HTR-8/SVneo (cell line): ENCODE results near the gene EYS.
A peak's percentile ranks its signal among the peaks of the same experiment; 100 is the strongest.
"Not testable (repeated sequence)": the region's sequence is repeated elsewhere in the genome, so short reads cannot be mapped to it uniquely, and the experiment has no call there.

Experiments
- DNase-seq: peaks from one replicate; pipeline ENCODE4 v3.0.0; 2011; ENCODE audit warnings: low spot score, mixed read lengths; ENCODE audit not compliant: insufficient read length
- FAIRE-seq: peaks from 2 replicates; lab custom pipeline; 2011; peaks lifted over from hg19 to GRCh38; lab: Jason Lieb, UNC

The EYS gene

GRCh38 chr6:65637289-65638046, 69.6 kb downstream of the EYS start:
- DNase-seq (no peak), FAIRE-seq (no peak)

GRCh38 chr6:65633501-65633900, 73.5 kb downstream of the EYS start:
- FAIRE-seq (no peak), DNase-seq (no peak)

GRCh38 chr6:65631711-65632110, 75.3 kb downstream of the EYS start:
- DNase-seq (no peak), FAIRE-seq (no peak)

GRCh38 chr6:65627434-65627999, 79.5 kb downstream of the EYS start:
- not testable (repeated sequence) for DNase-seq, FAIRE-seq

GRCh38 chr6:65627015-65627414, 80.0 kb downstream of the EYS start:
- peak; percentile 3 for DNase-seq
- FAIRE-seq = no peak

GRCh38 chr6:65623566-65623965, 83.5 kb downstream of the EYS start:
- FAIRE-seq = no peak

GRCh38 chr6:65610746-65611145, 96.3 kb downstream of the EYS start:
- FAIRE-seq (no peak), DNase-seq (no peak)

More at GRCh38 chr6:65623566-65623965, 83.5 kb downstream of the EYS start:
- DNase-seq = no peak

GRCh38 chr6:65595540-65595939, 111.5 kb downstream of the EYS start:
- no peak for DNase-seq
- FAIRE-seq = no peak

- no peak for DNase-seq
- FAIRE-seq = no peak
These were observed 136.7 kb downstream of the EYS start for GRCh38 chr6:65570340-65570739.

GRCh38 chr6:65569505-65569904, 137.5 kb downstream of the EYS start:
- FAIRE-seq (no peak), DNase-seq (no peak)

GRCh38 chr6:65569056-65569455, 138.0 kb downstream of the EYS start:
- not testable (repeated sequence) for FAIRE-seq, DNase-seq

- DNase-seq (no peak), FAIRE-seq (no peak)
These were observed 140.9 kb downstream of the EYS start for GRCh38 chr6:65566117-65566516.

GRCh38 chr6:65558071-65558470, 149.0 kb downstream of the EYS start:
- FAIRE-seq (no peak), DNase-seq (no peak)

GRCh38 chr6:65557224-65557623, 149.8 kb downstream of the EYS start:
- DNase-seq (no peak), FAIRE-seq (no peak)

GRCh38 chr6:65546894-65547293, 160.1 kb downstream of the EYS start:
- no peak for FAIRE-seq
- no peak for DNase-seq

GRCh38 chr6:65545920-65546319, 161.1 kb downstream of the EYS start:
- DNase-seq = no peak
- no peak for FAIRE-seq

GRCh38 chr6:65538644-65539043, 168.4 kb downstream of the EYS start:
- DNase-seq (no peak), FAIRE-seq (no peak)

- FAIRE-seq = no peak
- no peak for DNase-seq
These were observed 169.4 kb downstream of the EYS start for GRCh38 chr6:65537600-65537999.

GRCh38 chr6:65531533-65531932, 175.5 kb downstream of the EYS start:
- no peak for DNase-seq
- FAIRE-seq = no peak

GRCh38 chr6:65524232-65524631, 182.8 kb downstream of the EYS start:
- no peak for DNase-seq

GRCh38 chr6:65505736-65506135, 201.3 kb downstream of the EYS start:
- no peak for DNase-seq
- FAIRE-seq = no peak

More at GRCh38 chr6:65524232-65524631, 182.8 kb downstream of the EYS start:
- FAIRE-seq = no peak

GRCh38 chr6:65501045-65501444, 206.0 kb downstream of the EYS start:
- no peak for FAIRE-seq
- no peak for DNase-seq
